SKM-1 (cell line): ENCODE measurements around the gene AKAP6.

Experiments
- DNase-seq: peaks from one replicate; lab custom pipeline; 2025; ENCODE audit not compliant: unreplicated experiment; lab: John Stamatoyannopoulos, UW

AKAP6 gene

GRCh38 chr14:32332415-32333316 is 3.6 kb downstream of the AKAP6 start:
- DNase-seq = no peak

GRCh38 chr14:32336702-32337101 is 7.6 kb downstream of the AKAP6 start:
- no peak for DNase-seq

GRCh38 chr14:32337759-32338158 is 8.7 kb downstream of the AKAP6 start:
- DNase-seq = no peak

GRCh38 chr14:32339188-32339587 is 10.1 kb downstream of the AKAP6 start:
- DNase-seq = no peak

GRCh38 chr14:32341947-32342846 is 13.1 kb downstream of the AKAP6 start:
- DNase-seq = no peak

- no peak for DNase-seq
Measured at GRCh38 chr14:32342847-32343194, 13.7 kb downstream of the AKAP6 start.

GRCh38 chr14:32343926-32344430 is 14.9 kb downstream of the AKAP6 start:
- DNase-seq = no peak

- DNase-seq = no peak
Measured at GRCh38 chr14:32345311-32345791, 16.3 kb downstream of the AKAP6 start.

- DNase-seq = no peak
Measured at GRCh38 chr14:32349322-32349721, 20.2 kb downstream of the AKAP6 start.

GRCh38 chr14:32350020-32350419 is 20.9 kb downstream of the AKAP6 start:
- DNase-seq = no peak

- no peak for DNase-seq
Measured at GRCh38 chr14:32352631-32353030, 23.5 kb downstream of the AKAP6 start.

- DNase-seq = no peak
Measured at GRCh38 chr14:32354716-32355115, 25.6 kb downstream of the AKAP6 start.

- DNase-seq = no peak
Measured at GRCh38 chr14:32358781-32359180, 29.7 kb downstream of the AKAP6 start.

GRCh38 chr14:32361674-32362073 is 32.6 kb downstream of the AKAP6 start:
- no peak for DNase-seq

GRCh38 chr14:32363761-32364160 is 34.7 kb downstream of the AKAP6 start:
- no peak for DNase-seq

GRCh38 chr14:32364941-32365340 is 35.8 kb downstream of the AKAP6 start:
- no peak for DNase-seq

GRCh38 chr14:32366256-32366879 is 37.3 kb downstream of the AKAP6 start:
- no peak for DNase-seq

GRCh38 chr14:32366986-32367385 is 37.9 kb downstream of the AKAP6 start:
- no peak for DNase-seq

- DNase-seq = no peak
Measured at GRCh38 chr14:32367516-32367915, 38.4 kb downstream of the AKAP6 start.

GRCh38 chr14:32368107-32368506 is 39.0 kb downstream of the AKAP6 start:
- no peak for DNase-seq

- DNase-seq = no peak
Measured at GRCh38 chr14:32370714-32371113, 41.6 kb downstream of the AKAP6 start.
